IPS DF 4.7 (cell line): ENCODE results near the gene MRPL55.

Source experiments
- DNase-seq: peaks from one replicate; pipeline ENCODE4 v3.0.0-alpha.2; 2013; ENCODE audit warnings: low spot score; ENCODE audit errors: extremely low read depth

Gene MRPL55

GRCh38 chr1:228058172-228058948 is 50.7 kb downstream of the MRPL55 start:
- no peak for DNase-seq
